HG02852 (cell line): ENCODE results near the gene KIAA1328.

ENCODE experiments used
- ATAC-seq: cut with Tn5 transposase; IDR thresholded peaks from one replicate; pipeline ENCODE4 v1.9.1; 2021; ENCODE audit warnings: mild to moderate bottlenecking, moderate library complexity; ENCODE audit not compliant: unreplicated experiment

Gene KIAA1328

DNA sequence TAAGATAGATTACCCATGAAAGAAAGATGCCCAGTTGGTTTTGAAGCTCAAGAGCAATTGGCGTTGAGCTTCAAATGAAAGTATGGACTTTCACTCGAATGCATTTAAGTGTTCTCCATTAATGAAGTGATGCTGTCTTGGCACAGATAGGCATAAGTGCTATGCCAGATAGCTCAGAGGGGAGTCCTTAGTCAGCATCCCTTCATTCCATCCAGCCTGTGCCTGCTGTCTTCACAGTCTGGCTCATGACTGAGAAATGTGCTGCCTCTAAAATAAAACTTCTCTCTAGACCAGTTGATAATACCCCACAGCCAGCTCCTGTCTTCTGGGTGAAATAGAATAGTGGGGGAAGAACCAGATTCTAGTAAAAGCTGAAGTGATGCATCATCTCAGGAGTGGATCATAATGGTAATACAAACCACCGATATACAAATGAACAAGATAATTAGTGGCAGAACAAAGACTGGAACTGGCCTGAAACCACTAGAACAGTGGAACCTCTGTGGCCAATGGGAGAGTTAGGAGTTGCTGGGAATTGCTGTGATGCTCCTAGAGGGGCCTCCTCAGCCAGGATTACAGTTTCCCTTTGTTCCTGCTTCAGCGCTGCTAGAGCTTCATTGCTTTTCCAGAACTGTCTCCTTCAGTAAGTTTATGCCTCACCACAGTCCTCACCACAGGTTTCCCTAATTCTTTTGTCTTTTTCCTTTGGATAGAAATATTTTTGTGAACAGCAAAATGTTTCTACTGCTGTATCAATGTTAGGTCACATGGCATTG is 359.3 kb downstream of the KIAA1328 start:
- no peak for ATAC-seq

DNA sequence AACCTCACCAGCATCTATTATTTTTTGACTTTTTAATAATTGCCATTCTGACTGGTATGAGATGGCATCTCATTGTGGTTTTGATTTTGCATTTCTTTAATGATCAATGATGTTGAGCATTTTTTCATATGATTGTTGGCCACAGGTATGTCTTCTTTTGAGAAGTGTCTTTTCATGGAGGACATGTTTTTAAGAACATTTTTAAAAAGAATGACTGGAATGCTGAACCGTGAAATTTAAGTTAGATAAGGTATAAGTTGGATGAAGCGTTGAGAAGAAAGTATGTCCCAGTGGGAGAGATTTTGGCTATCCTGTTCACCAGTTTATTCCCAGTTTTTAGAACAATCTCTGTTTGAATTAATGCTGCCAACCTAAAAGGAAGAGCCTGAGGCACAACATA is 370.8 kb downstream of the KIAA1328 start:
- no peak for ATAC-seq

DNA sequence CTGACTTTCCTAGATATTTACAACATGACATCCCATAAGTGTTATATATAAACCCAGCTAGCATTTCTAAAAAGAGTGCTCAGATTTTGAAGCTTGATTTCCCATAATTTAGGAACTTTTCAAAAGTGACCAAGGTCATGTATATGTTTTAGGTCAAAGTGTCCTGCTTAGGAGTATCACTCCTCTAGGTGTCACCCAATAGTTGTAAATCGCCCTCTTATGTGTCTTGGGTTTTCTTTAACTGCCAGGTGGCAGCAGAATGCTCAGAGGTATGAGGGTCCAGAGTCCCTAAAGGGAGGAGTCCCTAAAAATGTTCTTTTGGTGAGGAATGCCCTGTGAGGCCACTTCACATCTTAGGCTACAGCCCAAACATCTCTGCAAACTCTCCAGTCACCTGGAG is 378.4 kb downstream of the KIAA1328 start:
- ATAC-seq: no peak

DNA sequence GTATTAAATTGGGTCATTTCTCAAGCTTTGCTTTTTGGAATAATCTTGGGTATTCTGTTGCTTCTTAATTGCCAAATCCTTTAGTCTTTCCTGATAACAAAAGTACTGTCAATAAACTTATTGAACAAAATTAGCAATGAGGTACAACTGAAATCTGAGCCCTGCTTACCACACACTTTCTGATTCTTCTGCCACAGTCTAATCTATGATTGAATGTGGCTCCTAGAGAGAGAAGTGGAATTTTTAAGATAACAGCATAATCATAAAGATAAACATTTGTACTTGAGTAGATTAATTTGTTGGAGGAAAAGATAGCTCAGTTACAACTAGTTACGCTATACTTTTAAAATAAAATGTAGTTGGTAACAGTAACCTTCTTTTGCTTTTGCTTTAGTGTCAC is 381.9 kb downstream of the KIAA1328 start:
- ATAC-seq: no peak

DNA sequence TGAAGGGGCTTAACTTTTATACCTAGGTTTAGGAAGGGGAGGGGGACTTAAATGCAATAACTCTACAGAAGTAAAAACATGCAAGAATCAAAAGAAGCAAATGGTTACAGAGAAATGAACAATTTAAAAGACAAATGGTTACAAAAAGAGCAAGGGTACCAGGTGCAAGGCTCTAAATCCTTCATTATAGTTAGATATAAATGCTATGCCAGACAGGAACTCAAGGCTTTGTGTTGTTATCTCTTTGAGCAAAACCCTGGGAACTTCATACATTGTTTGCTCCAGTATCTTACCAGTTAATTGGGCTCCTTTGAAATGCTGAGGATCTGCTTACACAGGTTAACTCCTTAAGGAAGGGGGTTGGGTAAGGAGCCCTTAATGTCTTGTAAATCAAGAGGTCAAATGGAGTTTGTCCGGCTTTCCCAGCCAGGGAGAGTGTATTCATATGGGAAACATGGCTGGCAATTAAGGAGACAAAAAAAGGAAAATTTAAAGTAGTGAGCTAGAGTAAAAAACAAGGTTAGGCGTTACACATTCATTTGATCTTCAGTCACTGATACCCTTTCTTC is 389.2 kb downstream of the KIAA1328 start:
- ATAC-seq: no peak

DNA sequence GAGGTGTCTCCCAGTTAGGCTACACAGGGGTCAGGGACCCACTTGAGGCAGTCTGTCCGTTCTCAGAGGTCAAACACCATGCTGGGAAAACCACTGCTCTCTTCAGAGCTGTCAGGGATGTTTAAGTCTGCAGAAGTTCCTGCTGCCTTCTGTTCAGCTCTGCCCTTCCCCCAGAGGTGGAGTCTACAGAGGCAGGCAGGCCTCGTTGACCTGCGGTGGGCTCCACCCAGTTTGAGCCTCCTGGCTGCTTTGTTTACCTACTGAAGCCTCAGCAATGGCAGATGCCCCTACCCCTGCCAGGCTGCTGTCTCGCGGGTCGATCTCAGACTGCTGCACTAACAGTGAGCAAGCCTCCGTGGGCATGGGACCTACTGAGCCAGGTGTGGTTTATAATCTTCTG is 390.3 kb downstream of the KIAA1328 start:
- ATAC-seq: no peak

DNA sequence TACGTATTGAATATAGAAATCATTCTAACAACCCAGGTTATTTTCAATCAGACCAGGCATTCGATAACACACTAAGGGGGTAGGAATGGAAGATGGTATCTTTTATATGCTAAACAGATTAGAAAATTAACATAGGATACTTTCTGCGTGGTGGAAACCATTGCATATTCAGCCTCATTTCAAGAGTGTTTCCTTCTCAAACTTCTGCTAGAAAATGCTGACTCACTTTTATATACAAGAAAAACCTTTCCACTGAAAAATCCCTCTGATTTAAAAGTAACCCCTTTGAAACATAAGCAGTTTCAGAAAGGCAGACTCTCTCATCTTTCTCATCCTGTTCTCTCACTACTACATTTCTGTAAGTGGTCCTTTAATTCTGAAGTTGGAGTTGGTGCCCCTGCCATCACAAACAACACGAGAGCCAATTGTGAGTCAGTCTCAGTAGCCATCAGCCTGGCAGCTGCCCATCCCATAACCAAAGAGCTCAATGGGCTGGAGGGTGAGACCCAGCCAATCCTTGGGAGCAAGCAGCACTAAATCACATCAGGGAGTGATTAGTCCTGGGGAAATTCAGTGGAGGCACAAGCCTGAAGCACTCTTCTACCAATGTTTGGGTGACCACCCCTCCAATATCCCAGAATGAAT is 393.5 kb downstream of the KIAA1328 start:
- no peak for ATAC-seq

DNA sequence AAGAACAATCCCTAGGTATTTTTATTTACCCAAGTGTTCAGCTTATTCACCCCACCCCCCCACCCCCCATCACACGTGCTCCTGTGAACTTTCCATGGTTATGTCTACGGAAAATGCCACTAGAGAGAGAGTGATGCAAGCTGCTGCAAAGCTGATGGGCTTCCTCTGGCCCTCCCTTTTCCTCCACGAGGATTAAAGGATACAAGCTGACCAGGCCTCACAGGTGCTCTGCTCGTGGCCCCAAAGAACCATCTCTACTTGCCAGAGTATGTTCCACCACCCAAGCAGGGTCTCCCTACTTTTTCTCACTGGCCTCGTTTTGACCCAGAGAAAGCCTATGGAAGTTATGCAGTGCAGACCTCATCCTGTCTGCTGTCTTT is 394.1 kb downstream of the KIAA1328 start:
- no peak for ATAC-seq

DNA sequence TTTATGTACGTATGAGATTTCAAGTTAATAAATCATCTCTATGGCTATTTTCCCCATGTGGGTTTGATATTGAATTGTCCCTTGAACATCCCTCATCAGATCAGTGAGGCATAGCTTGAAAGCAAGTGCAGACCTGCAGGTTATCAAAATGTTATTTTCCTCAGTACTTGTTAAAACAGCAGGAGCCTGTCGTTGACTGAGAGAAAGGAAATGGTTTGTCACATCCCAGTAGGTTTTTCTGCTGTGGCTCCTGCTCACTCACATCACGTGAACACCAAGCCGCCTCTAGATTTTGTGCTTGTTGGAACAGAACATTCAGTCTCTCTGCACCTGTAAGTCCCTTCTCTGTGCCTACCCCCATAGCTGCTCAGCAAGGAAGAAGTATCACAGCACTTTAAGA is 396.4 kb downstream of the KIAA1328 start:
- ATAC-seq: no peak

DNA sequence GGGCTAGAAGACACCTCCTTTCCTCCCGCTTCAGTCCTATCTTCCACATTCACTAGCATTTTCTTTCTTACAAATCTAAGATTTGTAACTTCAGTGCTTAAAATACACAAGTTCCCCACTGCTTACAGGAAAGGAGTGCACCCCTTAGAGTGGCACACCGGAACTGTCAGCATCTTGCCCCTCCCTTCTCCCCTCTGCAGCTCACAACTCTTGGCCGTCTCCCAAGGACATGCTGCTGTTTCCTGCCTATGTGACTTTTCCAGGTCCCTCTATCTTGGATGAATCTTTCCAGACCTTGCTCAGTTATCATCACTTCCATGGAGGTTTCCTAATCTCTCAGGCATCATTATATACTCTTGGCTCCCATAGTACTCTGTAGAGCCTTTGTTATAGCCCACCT is 401.8 kb downstream of the KIAA1328 start:
- ATAC-seq: no peak

DNA sequence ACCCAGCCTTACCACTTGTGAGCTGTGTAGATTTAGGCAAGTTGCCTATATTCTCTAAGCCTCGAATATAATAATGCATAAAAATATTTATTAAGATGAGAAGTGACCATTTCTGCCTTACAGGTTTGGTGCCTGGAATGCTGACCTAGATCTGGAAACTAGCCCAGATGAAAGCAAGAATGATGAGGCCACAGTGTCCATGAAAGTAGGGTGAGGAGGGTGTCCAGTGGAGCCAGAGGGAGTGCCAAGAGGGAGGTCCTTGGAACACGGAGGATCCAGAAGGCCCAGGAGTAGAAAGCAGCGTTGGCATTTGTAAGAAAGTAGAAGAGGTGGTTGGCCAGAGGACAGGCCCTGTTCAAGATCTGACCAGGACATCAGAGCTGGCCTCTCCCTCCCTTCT is 402.3 kb downstream of the KIAA1328 start:
- ATAC-seq: no peak

DNA sequence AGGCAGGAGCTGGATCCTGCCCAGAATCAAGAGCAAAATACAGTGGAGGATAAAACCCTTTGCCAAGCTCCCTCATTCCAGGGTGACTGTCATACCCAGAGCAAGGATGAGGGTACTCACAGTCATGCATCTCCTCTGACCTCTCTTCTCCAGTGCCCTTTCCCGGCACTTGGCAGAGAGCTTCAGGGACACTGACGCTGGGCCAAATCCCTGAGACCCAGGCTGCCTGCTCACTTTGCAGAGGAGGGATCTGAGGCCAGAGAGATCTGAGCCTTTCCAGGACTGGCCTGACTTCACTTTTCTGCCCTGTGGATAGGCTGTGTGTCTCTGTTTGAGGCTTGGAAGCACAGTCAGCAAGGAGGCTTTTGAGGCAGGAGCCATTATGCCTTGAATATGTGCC is 406.7 kb downstream of the KIAA1328 start:
- no peak for ATAC-seq

DNA sequence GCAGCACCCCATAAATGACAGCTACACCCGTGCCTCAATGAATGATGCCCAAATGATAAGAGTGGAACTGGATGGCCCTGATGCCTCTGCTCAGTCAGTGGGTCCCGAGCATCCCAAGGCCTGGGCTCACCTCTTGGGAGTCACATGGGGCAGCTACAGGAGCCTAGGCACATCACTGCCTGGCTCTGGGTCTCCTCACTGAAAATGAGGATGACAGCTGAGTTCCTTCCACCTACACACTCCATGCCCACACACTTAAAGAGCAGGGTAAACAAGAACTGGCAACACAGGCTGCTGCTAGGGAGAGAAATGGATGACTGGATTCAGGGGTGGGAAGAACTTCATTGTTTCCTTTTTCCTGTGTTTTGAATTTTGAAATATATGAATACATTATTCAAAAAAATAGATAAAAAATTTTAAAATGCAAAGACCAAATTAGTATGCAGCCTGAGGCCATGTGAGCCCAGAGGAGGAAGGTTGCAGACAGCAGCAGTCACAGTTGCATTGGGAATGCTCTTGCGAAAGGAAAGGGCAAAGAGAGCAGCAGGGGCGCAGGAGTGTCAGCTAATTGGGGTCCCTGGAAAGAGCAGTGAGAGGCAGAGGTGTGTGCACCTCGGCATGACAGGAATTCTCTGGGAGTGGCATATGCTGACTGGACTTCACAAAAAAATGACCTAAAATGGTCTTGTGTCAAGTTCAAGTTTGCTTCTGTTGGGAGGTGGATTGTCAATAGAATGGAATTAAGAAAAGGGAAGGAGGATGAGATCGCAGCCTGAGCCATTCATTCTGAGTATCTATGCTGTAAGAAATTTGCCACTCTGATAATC is 409.6 kb downstream of the KIAA1328 start:
- ATAC-seq: no peak

DNA sequence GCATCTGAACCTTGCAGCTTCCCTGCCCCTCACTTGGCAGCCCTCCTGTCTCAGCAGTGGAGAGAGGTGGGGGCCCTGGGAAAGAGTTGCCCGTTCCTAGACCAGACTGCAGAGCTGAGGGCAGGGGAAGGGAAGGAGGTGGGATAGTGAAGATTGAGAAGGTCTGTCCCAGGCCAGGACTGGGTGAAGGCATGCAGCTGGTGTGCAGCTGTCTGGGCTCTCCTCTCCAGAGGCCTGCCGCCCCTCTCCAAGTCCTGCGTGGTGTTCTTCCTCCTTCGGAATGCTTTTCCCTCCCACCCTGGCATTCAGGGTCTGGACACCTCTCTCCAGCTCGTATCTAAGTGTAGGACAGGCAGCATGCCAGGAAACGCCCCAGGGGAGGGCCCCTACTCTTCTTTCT is 413.2 kb downstream of the KIAA1328 start:
- no peak for ATAC-seq

DNA sequence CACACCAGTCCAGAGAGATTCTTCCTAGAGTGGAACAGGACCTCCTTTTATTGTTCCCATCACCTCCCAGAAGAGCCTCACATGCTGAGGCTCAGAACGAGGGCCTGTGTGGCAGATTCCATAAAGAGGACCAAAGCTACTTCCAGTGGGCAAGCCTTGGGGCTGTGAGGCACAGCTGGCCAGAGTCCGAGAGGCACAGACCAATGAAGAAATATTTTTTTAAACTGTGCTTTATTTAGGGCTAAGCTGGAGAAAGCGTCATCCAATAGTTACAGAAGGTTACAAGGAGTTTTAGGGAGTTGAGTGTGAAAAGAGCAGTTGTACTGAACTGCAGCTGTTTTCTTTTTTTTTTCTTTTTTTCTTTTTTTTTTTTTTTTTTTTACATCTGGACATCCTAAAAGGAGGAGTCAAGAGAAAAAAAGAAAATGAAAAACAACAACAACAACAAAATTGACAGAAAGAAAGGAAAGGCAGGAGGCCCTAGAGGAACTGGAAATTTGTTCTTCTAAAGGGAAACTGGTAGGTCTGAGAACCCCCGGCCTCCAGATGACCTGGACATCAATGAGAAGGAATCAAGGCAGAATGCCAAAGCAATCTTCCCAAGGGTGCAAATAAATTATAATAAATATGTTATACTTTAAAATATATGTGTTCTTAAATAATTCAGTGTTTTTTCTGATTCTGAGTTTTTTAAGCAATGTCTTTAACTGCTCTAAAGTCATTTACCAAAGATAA is 414.1 kb downstream of the KIAA1328 start:
- no peak for ATAC-seq

DNA sequence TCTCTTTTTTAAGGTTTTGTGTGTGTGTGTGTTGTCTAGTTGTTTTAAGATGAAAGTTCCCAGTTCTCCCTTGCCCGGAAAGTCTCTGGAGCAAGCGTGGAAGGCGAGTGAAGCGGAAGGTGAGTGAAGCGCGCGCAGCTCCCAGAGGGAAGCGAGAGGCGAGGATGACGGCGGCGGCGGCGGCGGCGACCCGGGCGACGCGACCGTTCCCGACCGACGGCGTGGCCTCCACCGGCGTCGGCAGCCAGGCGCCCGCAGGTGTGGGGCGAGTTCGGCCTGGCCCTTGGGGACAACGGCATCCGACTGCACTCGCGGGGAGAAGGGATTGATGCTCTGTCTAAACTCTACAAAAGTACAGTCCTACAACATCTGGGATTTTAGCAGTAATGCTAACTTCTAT is 414.8 kb downstream of the KIAA1328 start:
- no peak for ATAC-seq

DNA sequence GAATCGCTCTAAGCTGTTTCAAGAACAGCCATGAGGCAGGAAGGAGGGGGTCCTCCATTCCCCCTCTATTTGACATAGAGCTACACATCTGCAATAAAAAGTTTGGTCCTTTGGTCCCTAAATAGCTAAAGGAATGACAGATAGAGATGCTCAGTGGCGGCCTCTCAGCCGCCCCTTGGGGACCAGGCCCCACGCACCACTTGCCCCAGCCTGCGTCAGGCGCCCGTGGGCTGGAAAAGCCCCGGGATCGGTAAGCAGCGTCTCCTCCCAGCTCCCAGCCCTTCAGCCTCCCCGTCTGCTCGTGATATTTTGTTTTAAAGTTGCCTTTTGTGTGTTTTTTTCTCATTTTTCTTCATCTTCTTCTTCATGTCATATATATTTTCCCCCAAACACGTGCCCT is 415.7 kb downstream of the KIAA1328 start:
- no peak for ATAC-seq

DNA sequence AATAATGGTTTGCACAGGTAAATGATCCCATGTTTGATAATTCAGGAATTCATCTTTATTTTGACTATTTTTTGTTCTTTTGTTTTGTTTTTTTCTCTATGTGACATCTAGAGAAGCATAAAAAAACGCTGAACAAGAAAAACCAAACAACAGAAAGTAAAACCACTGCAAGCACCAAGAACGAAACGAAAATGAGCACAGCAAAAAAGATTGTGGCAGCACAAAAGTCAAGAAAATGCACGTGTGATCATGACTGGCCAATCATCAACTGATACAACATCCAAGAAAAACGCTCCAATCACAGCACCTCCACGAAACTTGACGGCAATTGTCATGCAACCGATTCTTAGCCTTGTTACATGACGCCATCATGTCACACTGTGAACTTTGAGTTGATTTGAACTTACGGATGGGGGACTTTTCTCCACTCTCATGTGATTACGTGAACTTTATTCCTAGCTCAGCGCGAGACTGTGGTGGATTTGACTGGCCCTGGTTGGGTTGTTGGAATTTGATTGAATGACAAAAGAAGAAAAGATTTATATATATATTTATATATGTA is 417.9 kb downstream of the KIAA1328 start:
- no peak for ATAC-seq

DNA sequence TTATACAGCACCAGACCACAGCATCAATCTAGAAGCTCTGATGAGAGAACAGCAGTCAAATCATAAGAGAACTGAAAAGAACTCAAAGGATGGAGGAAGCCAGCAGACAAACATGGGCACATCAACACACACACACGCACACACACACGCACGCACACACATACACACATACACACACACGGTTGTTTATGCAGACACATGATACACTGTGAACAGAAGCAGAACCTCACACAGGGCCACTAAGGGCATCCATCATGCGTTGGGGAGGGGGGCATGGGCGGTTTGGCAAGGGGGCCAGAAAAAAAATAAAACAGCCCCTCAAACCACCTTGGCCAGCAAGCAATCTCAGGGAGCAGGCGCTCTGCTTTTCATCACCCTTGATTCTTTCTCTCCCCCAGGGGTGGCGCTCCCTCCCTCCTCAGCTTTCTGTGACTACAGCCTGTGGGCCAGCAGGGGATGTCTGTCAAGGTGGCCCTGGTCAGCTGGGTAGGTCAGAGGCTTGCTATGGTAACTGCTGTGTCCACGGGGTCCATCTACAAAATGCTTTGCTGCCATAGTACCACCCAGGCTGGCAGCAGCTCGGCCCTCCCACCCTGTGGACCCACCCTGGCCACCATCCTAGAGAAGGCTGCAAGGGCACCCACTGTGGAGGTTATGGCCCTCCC is 418.7 kb downstream of the KIAA1328 start:
- no peak for ATAC-seq

DNA sequence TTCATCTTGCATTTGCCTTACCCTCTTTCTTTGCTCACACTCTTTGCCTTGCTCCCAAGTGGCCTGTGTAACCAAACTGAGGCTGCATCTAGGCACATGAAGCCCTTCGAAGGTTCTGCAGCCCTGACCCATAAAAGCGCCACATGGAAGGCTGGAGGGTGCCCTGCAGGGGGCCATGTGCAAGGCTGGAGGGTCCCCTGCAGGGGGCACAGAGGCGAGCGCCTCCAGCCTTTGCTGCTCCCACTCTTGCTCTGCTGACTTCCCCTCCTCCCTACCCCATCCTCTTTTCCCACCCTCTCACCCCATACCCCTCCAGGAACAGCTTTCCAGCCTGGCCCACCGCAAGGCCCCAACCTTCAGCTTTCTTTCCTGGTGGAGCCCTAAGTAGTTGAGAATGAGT is 419.4 kb downstream of the KIAA1328 start:
- ATAC-seq: no peak
